Activated CD4-positive, alpha-beta T cell treated with anti-CD3 and anti-CD28 coated beads, Interleukin-2, amount 50 U/mL, for 1 hour (primary cell): Measurements from ENCODE around the gene RXFP4.

Experiments
- DNase-seq: peaks from one replicate; pipeline ENCODE4 v3.0.0-alpha.2; 2020

The RXFP4 gene

GRCh38 chr1:155931332-155932038 is 10.0 kb upstream of the RXFP4 start:
- DNase-seq, result no peak

GRCh38 chr1:155932081-155932480 is 9.4 kb upstream of the RXFP4 start:
- DNase-seq, result no peak

- no peak for DNase-seq
Observed at GRCh38 chr1:155932487-155932886, 9.0 kb upstream of the RXFP4 start.

GRCh38 chr1:155933591-155934096 is 7.8 kb upstream of the RXFP4 start:
- DNase-seq, result no peak

- DNase-seq, result peak; percentile 92
Observed at GRCh38 chr1:155934097-155934935, 7.1 kb upstream of the RXFP4 start, which contains the start of gene KHDC4. TSS of gene KHDC4 (minus strand) at chr1:155934413. CDS start at chr1:155934373, 40 bp downstream.

GRCh38 chr1:155934936-155935590 is 6.4 kb upstream of the RXFP4 start:
- no peak for DNase-seq

- no peak for DNase-seq
Observed at GRCh38 chr1:155938220-155938627, 3.2 kb upstream of the RXFP4 start.

GRCh38 chr1:155940482-155940992 is 901 bp upstream of the RXFP4 start:
- DNase-seq, result no peak

GRCh38 chr1:155941845-155942531 is 550 bp downstream of the RXFP4 start:
- no peak for DNase-seq

- DNase-seq, result no peak
Observed at GRCh38 chr1:155942578-155943141, 1.2 kb downstream of the RXFP4 start.

GRCh38 chr1:155944444-155944799 is 3.0 kb downstream of the RXFP4 start:
- DNase-seq, result no peak

- DNase-seq, result no peak
Observed at GRCh38 chr1:155946633-155947219, 5.3 kb downstream of the RXFP4 start.

- DNase-seq, result no peak
Observed at GRCh38 chr1:155947292-155947691, 5.9 kb downstream of the RXFP4 start.

- no peak for DNase-seq
Observed at GRCh38 chr1:155947741-155948140, 6.3 kb downstream of the RXFP4 start.

- no peak for DNase-seq
Observed at GRCh38 chr1:155950829-155951228, 9.4 kb downstream of the RXFP4 start.

GRCh38 chr1:155951753-155952504 is 10.5 kb downstream of the RXFP4 start:
- no peak for DNase-seq

GRCh38 chr1:155952505-155952890 is 11.1 kb downstream of the RXFP4 start:
- DNase-seq, result no peak

- DNase-seq, result no peak
Observed at GRCh38 chr1:155954645-155955044, 13.2 kb downstream of the RXFP4 start.

- no peak for DNase-seq
Observed at GRCh38 chr1:155957411-155957915, 16.0 kb downstream of the RXFP4 start.

- DNase-seq, result no peak
Observed at GRCh38 chr1:155960081-155960745, 18.8 kb downstream of the RXFP4 start.
